ENCODE results near the gene DNM2. TPM values are rescaled to one million over a fixed set of nuclear protein-coding genes. Genes with fewer than 3 reads are reported as not detected.

DNM2 gene
- total RNA-seq, 6 experiments from 2014 or later, result 54.0 to 86.9 (median 68.3) TPM

- Histone ChIP-seq H3K27ac (peak overlapping the region in 1 of 3 donors; percentile 12), H3K4me1 (peaks cover 0 to 29% (median 10%) of the 10 kb centered on the region in 4 donors), H3K9me3 (no peaks in the 10 kb centered on the region), H3K4me3 (no peak overlapping the region), H3K36me3 (peaks cover 7 to 67% (median 48%) of the 10 kb centered on the region in 4 donors), H3K27me3 (no peaks in the 10 kb centered on the region)
- DNase-seq (peak; percentile 86 to 94 (median 93)), ATAC-seq (peak; percentile 96 to 98 (median 96))
- WGBS (ENCODE audit: insufficient coverage, low coverage, low lambda C conversion rate, missing lambda C conversion rate), result 48% methylated on average over 9 of the region's 13 CpGs
- intact Hi-C loops (cut with DNase I), result no loop called here
- TF ChIP-seq POLR2A (IDR thresholded peaks at IDR 0.05), result no peak
Measured at GRCh38 chr19:10677751-10678150, 40.1 kb upstream of the DNM2 start.

DNA sequence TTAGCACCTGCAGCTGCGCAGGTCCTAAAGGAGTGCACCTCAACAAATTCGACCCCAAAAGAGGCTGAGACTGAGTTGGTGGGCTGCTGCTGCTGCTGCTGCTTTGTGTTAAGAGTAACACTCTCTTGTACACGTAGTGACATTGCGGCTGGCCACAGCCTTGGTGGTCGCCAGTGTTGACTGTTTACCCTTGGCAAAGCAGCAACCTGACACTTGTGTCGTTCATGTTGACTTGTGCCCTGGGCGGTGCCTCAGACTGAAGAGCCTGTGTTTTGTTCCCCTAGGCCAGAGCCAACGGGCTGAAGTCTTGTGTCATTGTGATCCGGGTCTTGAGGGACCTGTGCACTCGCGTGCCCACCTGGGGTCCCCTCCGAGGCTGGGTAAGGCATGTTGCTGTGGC lies 39.1 kb upstream of the DNM2 start:
- Histone ChIP-seq H3K27me3 (no peaks in the 10 kb centered on the region), H3K4me3 (no peak overlapping the region), H3K36me3 (peaks cover 7 to 70% (median 54%) of the 10 kb centered on the region in 4 donors), H3K27ac (no peak overlapping the region), H3K9me3 (no peaks in the 10 kb centered on the region), H3K4me1 (peaks cover 0 to 21% (median 8%) of the 10 kb centered on the region in 4 donors)
- WGBS (ENCODE audit: insufficient coverage, low coverage, low lambda C conversion rate, missing lambda C conversion rate), result 84% methylated on average over 6 of the region's 12 CpGs
- no peak for ATAC-seq
- DNase-seq, result no peak
- TF ChIP-seq POLR2A (IDR thresholded peaks at IDR 0.05), result no peak
- no peak for TF ChIP-seq CTCF (IDR thresholded peaks at IDR 0.05)
- intact Hi-C loops (cut with DNase I), result no loop called here

GRCh38 chr19:10679743-10680142 lies 38.1 kb upstream of the DNM2 start:
- ATAC-seq (no peak), DNase-seq (no peak)
- peaks cover 7 to 77% (median 59%) of the 10 kb centered on the region in 4 donors for H3K36me3 ChIP-seq
- no peak overlapping the region for H3K4me3 ChIP-seq
- intact Hi-C loops (cut with DNase I), result no loop called here
- no peak overlapping the region for H3K27ac ChIP-seq
- H3K9me3 ChIP-seq, result no peaks in the 10 kb centered on the region
- TF ChIP-seq CTCF (IDR thresholded peaks at IDR 0.05) (no peak), POLR2A (IDR thresholded peaks at IDR 0.05) (no peak)
- 87% methylated on average over 3 of the region's 18 CpGs for WGBS (ENCODE audit: insufficient coverage, low coverage, low lambda C conversion rate, missing lambda C conversion rate)
- no peaks in the 10 kb centered on the region for H3K27me3 ChIP-seq
- peaks cover 0 to 21% (median 8%) of the 10 kb centered on the region in 4 donors for H3K4me1 ChIP-seq

DNA sequence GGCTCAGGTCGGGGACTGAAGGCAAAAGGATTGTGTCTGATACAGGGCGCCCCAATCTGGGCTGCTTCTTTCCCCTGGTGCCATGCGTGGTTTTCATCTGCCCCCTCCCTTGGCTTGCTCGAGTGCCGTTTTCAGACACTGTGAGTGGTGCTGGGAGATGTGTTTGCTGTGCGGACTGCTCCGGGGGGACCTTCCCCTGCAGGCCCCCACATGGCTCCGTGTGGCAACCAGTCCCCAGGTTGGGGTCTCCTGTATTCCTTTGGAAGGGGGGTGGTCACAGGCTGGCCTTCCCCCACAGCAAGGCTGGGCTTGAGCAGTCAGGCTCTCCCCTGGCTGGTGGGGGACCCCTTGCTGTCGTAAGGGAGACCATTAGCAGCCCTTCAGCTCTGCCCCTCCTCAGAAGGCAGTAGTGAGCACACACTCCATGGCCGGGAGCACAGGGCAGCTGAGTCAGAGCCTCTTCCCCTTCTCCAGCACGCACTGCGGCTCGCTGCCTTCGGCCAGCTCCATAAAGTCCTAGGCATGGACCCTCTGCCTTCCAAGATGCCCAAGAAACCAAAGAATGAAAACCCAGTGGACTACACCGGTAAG lies 37.2 kb upstream of the DNM2 start:
- 97% methylated on average over 6 of the region's 15 CpGs for WGBS (ENCODE audit: insufficient coverage, low coverage, low lambda C conversion rate, missing lambda C conversion rate)
- H3K4me1 ChIP-seq, result peaks cover 0 to 16% (median 8%) of the 10 kb centered on the region in 4 donors
- no peak overlapping the region for H3K4me3 ChIP-seq
- TF ChIP-seq POLR2A (IDR thresholded peaks at IDR 0.05) (no peak), CTCF (IDR thresholded peaks at IDR 0.05) (no peak)
- no peaks in the 10 kb centered on the region for H3K27me3 ChIP-seq
- H3K36me3 ChIP-seq, result peaks cover 7 to 83% (median 57%) of the 10 kb centered on the region in 4 donors
- no peaks in the 10 kb centered on the region for H3K9me3 ChIP-seq
- no peak for DNase-seq
- no peak overlapping the region for H3K27ac ChIP-seq
- intact Hi-C loops (cut with DNase I), result no loop called here
- no peak for ATAC-seq

DNA sequence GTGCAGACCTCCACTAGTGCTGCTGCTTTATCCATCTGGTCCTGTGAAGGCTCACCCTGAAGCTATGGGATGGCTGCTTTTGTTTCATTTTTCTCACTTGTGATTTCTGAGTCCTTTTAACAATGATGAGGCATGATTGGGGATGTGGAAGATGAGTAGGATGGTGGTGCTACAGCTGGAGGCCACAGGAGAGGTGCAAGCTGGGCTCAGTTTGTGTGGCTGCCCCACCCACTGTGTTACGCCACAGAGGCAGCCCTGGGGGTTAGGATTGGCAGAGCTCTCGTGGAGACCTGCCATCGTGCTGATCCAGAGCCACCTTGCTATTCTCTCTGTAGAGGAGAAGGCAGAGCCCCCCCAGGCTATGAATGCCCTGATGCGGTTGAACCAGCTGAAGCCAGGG lies 36.2 kb upstream of the DNM2 start:
- intact Hi-C loops (cut with DNase I), result no loop called here
- no peak overlapping the region for H3K4me3 ChIP-seq
- no peak overlapping the region for H3K27ac ChIP-seq
- no peak for TF ChIP-seq CTCF (IDR thresholded peaks at IDR 0.05)
- TF ChIP-seq POLR2A (IDR thresholded peaks at IDR 0.05), result no peak
- H3K27me3 ChIP-seq, result no peaks in the 10 kb centered on the region
- H3K4me1 ChIP-seq, result peaks cover 0 to 15% (median 7%) of the 10 kb centered on the region in 4 donors
- 20% methylated on average over 1 of the region's 4 CpGs for WGBS (ENCODE audit: insufficient coverage, low coverage, low lambda C conversion rate, missing lambda C conversion rate)
- no peaks in the 10 kb centered on the region for H3K9me3 ChIP-seq
- DNase-seq, result no peak
- ATAC-seq, result no peak
- H3K36me3 ChIP-seq, result peaks cover 7 to 83% (median 57%) of the 10 kb centered on the region in 4 donors
